ENCODE measurements around the gene PLEKHM1.
"Not testable (repeated sequence)": the region's sequence is repeated elsewhere in the genome, so short reads cannot be mapped to it uniquely, and the experiment has no call there.

Gene PLEKHM1

GRCh38 chr17:45490615-45491433 lies at the start of gene PLEKHM1:
TSS of gene PLEKHM1 (minus strand) at chr17:45490721. CDS start at chr17:45482484, 8,237 bp downstream.
- DNase-seq: peak; percentile 12 to 50

GRCh38 chr17:45538168-45538567 lies 47.6 kb upstream of the PLEKHM1 start:
- DNase-seq: not testable (repeated sequence)

- DNase-seq: not testable (repeated sequence)
These were observed 15.6 kb upstream of the PLEKHM1 start for GRCh38 chr17:45506072-45506471.

- not testable (repeated sequence) for DNase-seq
These were observed 14.7 kb upstream of the PLEKHM1 start for GRCh38 chr17:45505183-45505582.

GRCh38 chr17:45501092-45501707 lies 10.7 kb upstream of the PLEKHM1 start:
- DNase-seq: not testable (repeated sequence)

- DNase-seq: not testable (repeated sequence)
These were observed 10.0 kb upstream of the PLEKHM1 start for GRCh38 chr17:45500478-45500877.

GRCh38 chr17:45499208-45499607 lies 8.7 kb upstream of the PLEKHM1 start:
- DNase-seq: not testable (repeated sequence)

GRCh38 chr17:45498377-45498776 lies 7.9 kb upstream of the PLEKHM1 start:
- not testable (repeated sequence) for DNase-seq

GRCh38 chr17:45497449-45497848 lies 6.9 kb upstream of the PLEKHM1 start:
- not testable (repeated sequence) for DNase-seq

- not testable (repeated sequence) for DNase-seq
These were observed 6.0 kb upstream of the PLEKHM1 start for GRCh38 chr17:45496507-45496906.

- not testable (repeated sequence) for DNase-seq
These were observed 4.0 kb upstream of the PLEKHM1 start for GRCh38 chr17:45494556-45494955.

- DNase-seq: not testable (repeated sequence)
These were observed 1.6 kb upstream of the PLEKHM1 start for GRCh38 chr17:45492156-45492555.

- not testable (repeated sequence) for DNase-seq
These were observed 323 bp downstream of the PLEKHM1 start for GRCh38 chr17:45490198-45490597.

- DNase-seq: not testable (repeated sequence)
These were observed 2.8 kb downstream of the PLEKHM1 start for GRCh38 chr17:45487704-45488103.

- not testable (repeated sequence) for DNase-seq
These were observed 6.8 kb downstream of the PLEKHM1 start for GRCh38 chr17:45483591-45484216.

GRCh38 chr17:45483177-45483576 lies 7.3 kb downstream of the PLEKHM1 start:
- DNase-seq: not testable (repeated sequence)

- not testable (repeated sequence) for DNase-seq
These were observed 8.2 kb downstream of the PLEKHM1 start for GRCh38 chr17:45482317-45482716.

- not testable (repeated sequence) for DNase-seq
These were observed 15.1 kb downstream of the PLEKHM1 start for GRCh38 chr17:45475436-45475835.

- not testable (repeated sequence) for DNase-seq
These were observed 18.3 kb downstream of the PLEKHM1 start for GRCh38 chr17:45472249-45472648.

- DNase-seq: not testable (repeated sequence)
These were observed 21.3 kb downstream of the PLEKHM1 start for GRCh38 chr17:45469204-45469563.

- not testable (repeated sequence) for DNase-seq
These were observed 22.0 kb downstream of the PLEKHM1 start for GRCh38 chr17:45468293-45469203.
